A549 treated with AZD2906 at 1 μM for 4 hours (cell line): ENCODE data around the gene CHRM4. TPM values are rescaled to one million over a fixed set of nuclear protein-coding genes. Genes with fewer than 3 reads are reported as not detected.

ENCODE experiments used
- total RNA-seq: library from RNA; stranded (reverse); fragments of 200-300 nt; extraction: Qiagen RNA extraction; gene quantifications from 5 replicates; pipeline ENCODE4 v1.2.3, GENCODE V29; 2022

CHRM4 gene
- 0.41 to 0.61 TPM (median 0.49 TPM) in 5 replicates for total RNA-seq

GRCh38 chr11:46391578-46392420 is at the start of gene CHRM4:
Gene CHRM4 (minus strand): TSS chr11:46391776. CDS start chr11:46386557, 5,219 bp downstream.

DNA sequence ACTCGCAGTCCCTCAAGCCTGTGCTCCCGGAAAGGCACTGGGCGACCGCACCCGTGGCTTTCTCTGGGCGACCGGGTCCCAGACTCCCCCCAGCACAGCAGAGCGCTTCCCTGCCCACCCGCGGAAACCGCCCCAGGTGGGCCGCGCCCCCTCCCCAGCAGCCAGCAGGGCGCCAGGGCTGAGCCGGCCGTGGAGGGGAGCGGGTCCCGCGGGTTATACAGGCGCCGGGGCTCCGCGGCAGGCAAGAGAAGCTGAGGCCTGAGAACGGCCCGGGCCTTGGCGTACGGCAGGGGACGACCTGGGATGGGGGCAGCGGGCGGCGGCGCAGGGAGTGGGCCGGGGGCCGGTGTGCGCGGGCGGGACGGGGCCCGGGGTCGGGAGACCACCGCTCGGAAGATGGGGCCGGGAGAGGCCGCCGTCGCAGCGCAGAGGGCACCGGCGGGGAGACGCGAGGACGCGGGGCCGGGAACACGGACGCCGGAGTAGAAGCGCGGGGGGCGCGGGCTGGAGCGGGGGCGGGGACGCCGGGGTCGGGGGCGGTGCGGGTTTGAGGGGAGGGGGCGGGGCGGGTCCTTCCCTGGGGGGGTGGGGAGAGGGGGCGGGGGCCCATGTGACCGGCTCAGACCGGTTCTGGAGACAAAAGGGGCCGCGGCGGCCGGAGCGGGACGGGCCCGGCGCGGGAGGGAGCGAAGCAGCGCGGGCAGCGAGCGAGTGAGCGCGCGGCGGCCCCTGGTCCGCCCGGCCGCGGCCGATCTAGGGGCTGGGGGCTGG is 10.3 kb downstream of the CHRM4 start, which contains the start of gene MDK:
TSS of gene MDK (plus strand) at position 622 of the 771 bp plus-strand sequence. CDS start 389 bp downstream, outside the sequence.

DNA sequence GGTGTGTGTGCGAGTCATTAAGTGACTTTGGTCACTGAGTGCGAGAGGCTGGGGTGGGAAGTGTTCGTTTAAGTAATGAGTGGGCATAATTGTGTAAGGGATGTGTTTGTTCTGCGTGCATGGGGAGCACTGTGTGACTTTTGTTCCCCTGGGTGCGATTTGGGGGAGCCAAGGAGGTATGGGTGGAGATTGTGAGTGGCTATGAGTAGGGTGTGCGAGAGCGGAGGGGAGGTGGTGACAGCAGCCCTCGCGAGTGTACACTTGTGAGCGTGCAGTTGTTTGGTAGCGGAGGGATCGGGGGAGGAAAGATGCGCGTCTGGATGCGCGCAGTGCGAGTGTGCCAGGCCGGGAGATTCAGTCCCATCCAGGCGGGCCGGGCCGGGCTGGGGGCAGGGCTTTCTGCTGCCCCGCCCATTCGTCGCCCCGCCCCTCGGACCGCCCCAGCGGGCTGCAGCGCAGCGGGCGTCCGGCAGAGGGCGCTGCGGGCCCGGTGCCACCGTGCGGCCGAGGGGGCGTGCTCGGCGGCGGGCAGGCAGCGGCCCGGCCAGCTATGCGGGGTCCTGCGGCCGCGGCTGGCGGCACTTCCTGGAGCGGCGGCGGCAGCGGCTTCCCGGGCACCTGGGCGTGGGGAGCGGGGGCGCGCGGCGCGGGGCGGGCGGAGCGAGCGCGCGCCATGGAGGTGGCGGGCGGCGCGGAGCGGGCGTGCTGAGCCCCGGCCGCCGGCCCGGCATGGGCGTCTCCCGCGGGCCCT is 44.5 kb downstream of the CHRM4 start, which contains the start of gene DGKZ:
TSS of gene DGKZ (plus strand) at position 578 of the 751 bp plus-strand sequence. CDS start 197 bp downstream, outside the sequence.

Other genes with a start within 250 kb of the CHRM4 start
- 4.0 to 4.7 TPM (median 4.4 TPM) in 5 replicates for gene CREB3L1, start 114.1 kb downstream of the CHRM4 start, total RNA-seq
- 36.9 to 50.2 TPM (median 47.1 TPM) in 5 replicates for gene DGKZ, start 44.3 kb downstream of the CHRM4 start, total RNA-seq
- 14.7 to 20.7 TPM (median 20.5 TPM) in 5 replicates for gene MDK, start 10.1 kb downstream of the CHRM4 start, total RNA-seq
- 15.0 to 16.3 TPM (median 15.9 TPM) in 5 replicates for gene AMBRA1, start 202.2 kb upstream of the CHRM4 start, total RNA-seq
- 4.7 to 5.5 TPM (median 5.0 TPM) in 5 replicates for gene HARBI1, start 225.5 kb upstream of the CHRM4 start, total RNA-seq
- gene ATG13, start 225.8 kb upstream of the CHRM4 start, total RNA-seq = 54.0 to 62.5 TPM (median 57.7 TPM) in 5 replicates